Femur (tissue), 1 donor: ENCODE results near the gene ADGRG2.
"Not testable (repeated sequence)": the region's sequence is repeated elsewhere in the genome, so short reads cannot be mapped to it uniquely, and the experiment has no call there.

Experiments
- DNase-seq: peaks from one replicate; pipeline ENCODE4 v3.0.0-alpha.2; 2017

Gene ADGRG2

GRCh38 chrX:19072372-19072771, 49.9 kb downstream of the ADGRG2 start:
- DNase-seq, result no peak

DNA sequence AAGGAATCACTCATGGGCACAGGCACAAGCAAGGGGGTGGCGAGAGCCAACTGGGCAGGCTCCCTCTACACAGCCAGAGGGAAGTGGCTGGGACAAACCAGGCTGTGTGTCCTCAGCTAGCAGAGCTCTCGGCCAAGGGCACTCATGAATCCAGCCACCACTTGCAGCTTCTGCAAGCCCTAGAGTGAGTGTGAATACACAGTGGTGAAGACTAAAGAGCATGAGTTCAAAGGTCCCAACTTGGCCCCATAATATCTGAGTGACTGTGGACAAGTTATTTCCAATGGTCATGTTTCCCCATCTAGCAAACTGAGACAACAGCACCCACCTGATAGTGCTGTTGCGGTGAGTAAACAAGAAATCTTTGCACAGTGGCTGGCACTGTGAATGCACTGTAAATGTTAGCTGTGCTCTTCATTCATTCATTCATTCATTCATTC, 51.7 kb downstream of the ADGRG2 start:
- no peak for DNase-seq

DNA sequence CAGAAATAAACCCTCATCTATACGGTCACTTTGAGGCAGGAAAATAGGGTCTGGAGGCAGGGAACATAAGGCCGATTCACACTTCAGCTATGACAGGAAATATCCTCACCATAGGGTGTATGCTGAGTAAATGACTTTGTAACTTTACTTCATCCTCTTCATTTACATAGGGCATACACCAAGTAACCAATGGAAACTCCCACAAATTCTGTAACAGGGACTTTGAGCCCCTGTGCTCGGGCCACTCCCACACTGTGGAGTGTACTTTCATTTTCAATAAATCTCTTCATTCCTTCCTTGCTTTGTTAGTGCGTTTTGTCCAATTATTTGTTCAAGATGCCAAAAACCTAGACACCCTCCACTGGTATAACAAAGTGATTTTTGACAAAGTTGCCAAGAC, 55.3 kb downstream of the ADGRG2 start:
- DNase-seq, result not testable (repeated sequence)

- no peak for DNase-seq
Measured at GRCh38 chrX:19065535-19065934, 56.7 kb downstream of the ADGRG2 start.

- DNase-seq, result no peak
Measured at GRCh38 chrX:19064175-19064574, 58.1 kb downstream of the ADGRG2 start.

GRCh38 chrX:19063030-19063429, 59.2 kb downstream of the ADGRG2 start:
- no peak for DNase-seq

DNA sequence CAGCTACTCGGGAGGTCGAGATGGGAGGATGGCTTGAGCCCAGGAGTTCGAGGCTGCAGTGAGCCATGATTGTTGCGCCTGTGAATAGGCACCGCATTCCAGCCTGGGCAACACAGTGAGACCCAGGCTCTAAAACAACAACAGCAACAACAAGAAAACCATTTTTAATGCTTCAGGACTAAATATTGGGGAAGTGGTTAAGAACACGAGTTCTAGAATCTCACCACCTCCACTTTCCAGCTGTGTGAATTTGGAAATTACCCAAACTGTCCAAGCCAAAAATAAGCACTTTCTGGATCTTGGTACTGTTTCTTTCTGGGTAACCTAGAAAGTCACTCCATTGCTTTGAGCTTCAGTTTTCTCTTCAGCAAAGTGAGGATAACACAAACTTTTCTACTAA, 63.2 kb downstream of the ADGRG2 start:
- DNase-seq, result no peak

- no peak for DNase-seq
Measured at GRCh38 chrX:19057856-19058255, 64.4 kb downstream of the ADGRG2 start.

DNA sequence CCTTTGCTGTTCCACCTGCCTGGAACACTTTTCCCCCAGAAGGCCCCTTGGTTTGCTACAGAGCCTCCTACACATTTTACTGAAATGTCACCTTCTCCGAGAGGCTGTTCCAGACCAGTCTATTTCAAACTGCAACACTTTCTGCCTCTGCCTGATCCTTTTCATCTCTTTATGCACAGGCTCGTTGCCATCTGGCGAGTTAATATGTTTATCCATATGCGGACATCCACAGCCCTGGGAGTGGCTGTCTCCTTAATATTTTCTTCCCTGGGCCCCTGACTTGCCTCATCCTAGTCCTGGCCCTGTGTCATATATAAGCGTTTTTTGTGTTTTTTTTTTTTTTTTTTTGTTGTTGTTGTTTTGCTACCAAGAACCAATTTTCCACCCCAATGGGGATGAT, 73.2 kb downstream of the ADGRG2 start:
- DNase-seq, result no peak

- DNase-seq, result no peak
Measured at GRCh38 chrX:19046343-19047215, 75.7 kb downstream of the ADGRG2 start.

DNA sequence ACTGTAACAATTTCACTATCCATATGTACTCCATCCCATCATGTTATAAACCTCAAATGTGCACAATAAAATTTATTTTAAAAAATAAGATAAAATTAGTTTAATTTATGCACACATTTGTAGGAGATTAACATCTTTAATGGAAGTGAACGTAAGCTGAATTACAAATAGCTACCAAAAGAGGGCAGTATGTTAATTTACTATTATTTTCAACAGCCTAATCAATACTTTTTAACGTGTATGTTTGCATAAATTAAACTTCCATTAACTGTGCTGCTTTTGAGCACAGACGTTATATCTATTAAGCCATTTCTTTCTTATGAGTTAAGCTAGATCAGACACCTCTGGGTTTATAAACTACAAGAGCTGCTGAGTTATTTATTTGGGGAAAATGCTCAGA, 81.9 kb downstream of the ADGRG2 start:
- no peak for DNase-seq

GRCh38 chrX:19034025-19034424, 88.2 kb downstream of the ADGRG2 start:
- no peak for DNase-seq

- DNase-seq, result no peak
Measured at GRCh38 chrX:19030805-19031204, 91.5 kb downstream of the ADGRG2 start.

GRCh38 chrX:19028560-19028959, 93.7 kb downstream of the ADGRG2 start:
- DNase-seq, result no peak

- no peak for DNase-seq
Measured at GRCh38 chrX:19024366-19024765, 97.9 kb downstream of the ADGRG2 start.

DNA sequence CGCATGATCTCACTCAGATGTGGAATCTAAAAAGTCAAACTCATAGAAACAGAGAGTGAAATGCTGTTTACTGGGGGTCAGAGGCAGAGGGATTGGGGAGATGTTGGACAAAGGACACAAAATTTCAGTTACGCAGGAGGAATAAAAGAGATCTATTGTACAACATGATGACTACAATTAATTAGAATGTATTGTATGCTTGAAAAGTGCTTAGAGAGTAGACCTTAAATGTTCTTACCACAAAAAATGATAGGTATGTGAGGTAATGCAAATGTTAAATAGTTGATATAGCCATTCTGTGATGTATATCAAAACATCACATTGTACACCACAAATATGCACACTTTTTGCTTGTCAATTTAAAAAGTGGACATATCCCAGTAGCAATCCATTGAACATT, 102.3 kb downstream of the ADGRG2 start:
- no peak for DNase-seq

DNA sequence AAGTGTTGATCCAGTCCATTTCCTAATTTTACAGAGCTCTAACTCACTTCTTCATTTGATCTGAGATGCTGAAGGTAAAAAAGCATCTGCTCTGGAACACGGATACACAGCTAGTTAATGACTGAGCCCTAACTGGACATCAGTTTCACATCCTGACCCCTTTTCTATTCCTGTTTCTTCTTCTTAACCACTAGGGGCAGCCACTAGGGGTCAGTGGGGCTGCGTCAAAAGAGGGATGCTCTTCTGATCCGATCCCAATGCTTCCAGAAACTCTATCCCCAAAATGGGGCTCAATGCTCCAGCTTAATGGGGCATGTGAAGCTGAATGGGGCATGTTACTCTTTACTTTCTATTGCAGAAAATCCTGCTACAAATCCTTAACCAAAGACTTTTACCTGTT, 105.0 kb downstream of the ADGRG2 start:
- DNase-seq, result no peak

DNA sequence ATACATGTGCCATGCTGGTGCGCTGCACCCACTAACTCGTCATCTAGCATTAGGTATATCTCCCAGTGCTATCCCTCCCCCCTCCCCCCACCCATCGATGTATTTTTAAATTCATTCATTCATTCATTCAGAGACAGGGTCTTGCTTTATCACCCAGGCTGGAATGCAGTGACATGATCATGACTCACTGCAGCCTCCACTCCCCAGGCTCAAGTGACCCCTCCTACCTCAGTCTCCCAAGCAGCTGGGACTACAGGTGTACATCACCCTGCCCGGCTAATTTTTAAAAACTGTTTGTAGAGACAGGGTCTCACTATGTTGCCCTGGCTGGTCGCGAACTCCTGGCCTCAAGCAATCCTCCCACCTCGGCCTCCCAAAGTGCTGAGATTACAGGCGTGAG, 105.7 kb downstream of the ADGRG2 start:
- DNase-seq, result not testable (repeated sequence)

- DNase-seq, result no peak
Measured at GRCh38 chrX:19007868-19008267, 114.4 kb downstream of the ADGRG2 start.

GRCh38 chrX:19007011-19007410, 115.3 kb downstream of the ADGRG2 start:
- no peak for DNase-seq

DNA sequence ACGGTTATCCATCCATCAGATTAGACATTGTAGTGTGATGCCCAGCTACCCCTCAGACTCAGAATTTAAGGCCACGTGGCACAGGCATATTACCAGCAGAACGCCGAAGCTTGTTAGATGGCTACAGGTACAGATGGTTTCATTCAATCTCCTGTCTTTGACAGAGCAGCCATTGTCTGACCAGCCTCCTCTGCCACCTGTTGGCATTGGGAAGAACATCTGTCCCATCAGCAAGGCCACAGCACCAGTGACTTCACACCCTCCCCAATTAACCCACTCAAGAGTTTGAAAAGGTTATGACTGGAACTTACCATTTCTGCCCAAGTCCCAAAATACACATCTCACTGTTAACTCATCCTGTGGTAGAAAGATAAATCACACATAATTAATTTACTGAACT, 116.4 kb downstream of the ADGRG2 start:
- no peak for DNase-seq

DNA sequence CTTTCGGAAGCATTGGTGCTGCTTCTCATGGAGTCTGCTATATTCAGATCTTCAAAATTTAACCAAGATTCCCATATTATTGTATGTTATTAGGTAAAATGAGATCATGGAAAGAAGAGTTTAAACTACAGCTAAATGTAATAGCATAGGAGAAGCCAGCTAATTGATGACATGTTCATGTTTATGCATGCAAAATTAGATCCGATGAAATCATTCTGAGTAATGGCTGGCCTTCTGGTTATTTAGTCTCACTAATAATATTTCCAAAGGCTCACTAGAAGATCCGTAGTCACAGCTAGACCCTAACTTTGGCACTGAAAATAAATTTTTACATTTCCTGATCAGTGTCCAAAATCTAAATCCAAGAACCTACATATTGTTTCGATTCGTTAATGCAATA, 118.5 kb downstream of the ADGRG2 start:
- no peak for DNase-seq

DNA sequence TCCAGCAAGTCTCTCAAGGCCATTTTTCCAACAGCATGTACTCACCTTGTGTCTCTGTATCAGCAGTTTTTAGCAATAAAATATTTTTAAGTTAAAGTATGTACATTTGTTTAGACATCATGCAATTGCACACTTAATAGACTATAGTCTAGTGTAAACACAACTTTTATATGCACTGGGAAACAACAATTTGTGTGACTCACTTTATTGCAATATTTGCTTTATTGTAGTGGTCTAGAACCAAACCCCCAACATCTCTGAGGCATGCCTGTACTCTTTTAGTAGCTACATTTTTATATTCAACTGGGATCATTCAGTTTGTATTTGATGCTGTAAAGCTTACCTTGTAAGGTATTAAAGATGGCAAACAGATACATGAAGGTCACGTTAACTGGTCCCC, 123.6 kb downstream of the ADGRG2 start:
- DNase-seq, result no peak

- no peak for DNase-seq
Measured at GRCh38 chrX:18997916-18998315, 124.4 kb downstream of the ADGRG2 start.

- DNase-seq, result no peak
Measured at GRCh38 chrX:18996536-18996935, 125.7 kb downstream of the ADGRG2 start.
